GM18870 (cell line): ENCODE data around the gene C8A.

Source experiments
- ATAC-seq: cut with Tn5 transposase; IDR thresholded peaks from one replicate; pipeline ENCODE4 v1.9.1; 2021; ENCODE audit warnings: moderate library complexity; ENCODE audit not compliant: unreplicated experiment

C8A gene

DNA sequence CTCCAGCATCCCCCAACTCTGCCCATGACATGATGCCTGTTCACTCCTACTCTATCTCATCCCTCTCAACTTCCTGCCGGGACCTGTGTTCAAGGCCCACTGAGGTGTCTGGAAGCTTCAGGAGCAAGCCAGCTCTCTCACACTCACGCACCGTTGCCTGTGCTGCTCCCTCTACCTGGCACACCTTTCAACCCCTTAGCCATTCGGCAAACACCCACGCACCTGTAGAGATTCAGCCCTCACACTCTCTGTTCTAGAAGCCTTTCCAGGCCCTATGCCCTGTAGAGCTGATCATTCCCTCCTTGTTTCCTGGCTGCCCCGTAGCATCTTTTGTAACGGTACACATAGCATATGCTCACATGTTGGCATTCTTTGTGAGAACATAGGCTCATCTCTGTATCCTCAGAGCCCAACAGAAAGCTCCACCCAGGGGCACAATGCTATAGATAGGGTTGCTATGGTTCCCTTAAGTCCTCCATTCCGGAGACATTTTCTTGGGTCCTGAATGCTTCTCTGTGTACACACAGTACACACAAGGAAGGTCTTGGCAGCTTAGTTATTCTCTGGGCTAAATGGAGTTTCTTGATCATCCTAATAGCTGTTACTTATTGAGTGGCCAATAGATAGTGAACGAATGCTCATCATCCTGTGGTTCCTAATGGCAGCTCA lies 109.9 kb downstream of the C8A start:
- ATAC-seq, result no peak

GRCh38 chr1:56965191-56965590 lies 110.6 kb downstream of the C8A start:
- no peak for ATAC-seq

- no peak for ATAC-seq
These were observed 111.5 kb downstream of the C8A start, which contains the start of gene C8B for GRCh38 chr1:56965916-56966697. Gene C8B (minus strand): TSS chr1:56966015. CDS start chr1:56965948, 67 bp downstream.

GRCh38 chr1:56966698-56966999 lies 112.1 kb downstream of the C8A start:
- no peak for ATAC-seq

DNA sequence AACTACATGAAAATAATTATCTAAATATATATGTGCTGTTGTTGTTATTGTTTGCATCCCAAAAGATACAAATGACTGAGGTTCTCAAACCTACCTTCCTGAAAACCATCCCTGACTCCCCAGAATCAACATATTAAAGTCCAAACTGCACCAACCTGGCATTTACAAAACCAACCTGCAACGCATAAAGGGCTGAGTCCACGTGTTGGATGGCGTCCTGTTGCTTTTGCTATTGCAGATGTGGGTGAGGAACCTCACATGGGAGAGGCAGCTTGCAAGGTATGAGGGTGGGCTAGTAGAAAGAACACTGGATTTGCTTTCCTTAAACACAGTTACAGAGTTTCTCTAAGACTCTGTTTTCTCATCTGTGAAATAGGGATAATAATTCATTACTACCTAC lies 112.8 kb downstream of the C8A start:
- ATAC-seq, result no peak
